Transverse colon (tissue), 4 donors: ENCODE results near the gene ZKSCAN1. TPM values are rescaled to one million over a fixed set of nuclear protein-coding genes. Genes with fewer than 3 reads are reported as not detected.

Experiments used
- DNase-seq: peaks from one replicate; pipeline ENCODE4 v3.0.0-alpha.2; 2019
- H3K27ac ChIP-seq, 4 donors: fragments of 200-600 bp; sonication (generic); 2 replicates each; pipeline ENCODE4 v1.5.1; 2016 to 2018; ENCODE audit warnings: inconsistent platforms in 4 of 4
- H3K27me3 ChIP-seq: fragments of 200-600 bp; sonication (generic); 2 replicates; pipeline ENCODE4 v1.5.1; 2017; ENCODE audit warnings: inconsistent platforms
- H3K36me3 ChIP-seq, 4 donors: fragments of 200-600 bp; sonication (generic); 2 replicates each; pipeline ENCODE4 v1.5.1; 2017 to 2019; ENCODE audit warnings: inconsistent platforms in 4 of 4
- H3K4me1 ChIP-seq, 4 donors: fragments of 200-600 bp; sonication (generic); 2 replicates each; pipeline ENCODE4 v1.5.1; 2017 to 2020; ENCODE audit warnings: inconsistent platforms in 4 of 4
- H3K4me3 ChIP-seq, 4 donors: fragments of 200-600 bp; sonication (generic); 1 replicate in 1 of 4; 2 replicates in 3 of 4; pipeline versions ENCODE4 v1.5.1 to v1.6.1; 2017 to 2019; ENCODE audit warnings: inconsistent platforms in 4 of 4
- H3K9me3 ChIP-seq, 2 donors: fragments of 200-600 bp; sonication (generic); 2 replicates each; pipeline ENCODE4 v1.5.1; 2017 to 2019; ENCODE audit warnings: inconsistent platforms in 2 of 2
- CTCF ChIP-seq, 5 experiments: fragments of 200-600 bp in 3 of 5; fragments of 450-650 bp in 2 of 5; sonication (generic) in 3 of 5; IDR thresholded peaks; 1 replicate in 2 of 5; 2 replicates in 3 of 5; pipeline ENCODE4 v1.5.1; 2016 to 2017; ENCODE audit warnings: antibody characterized with exemption in 5 of 5, inconsistent platforms in 3 of 5, mild to moderate bottlenecking in 2 of 5, moderate library complexity in 1 of 5
- EP300 ChIP-seq: sonication (generic); formaldehyde crosslinking; IDR thresholded peaks from one replicate; pipeline ENCODE4 v1.6.1; 2017; ENCODE audit warnings: antibody characterized with exemption, low read depth
- POLR2A ChIP-seq: fragments of 450-650 bp; IDR thresholded peaks from one replicate; pipeline ENCODE4 v1.6.1; 2016; ENCODE audit warnings: antibody characterized with exemption, mild to moderate bottlenecking, moderate library complexity
- POLR2AphosphoS5 ChIP-seq, 3 donors: sonication (generic); formaldehyde crosslinking; IDR thresholded peaks; one replicate each; pipeline ENCODE4 v1.6.1; 2016; ENCODE audit warnings: antibody characterized with exemption in 3 of 3
- WGBS, 2 donors: methylation state at CpG; one replicate each; pipeline ENCODE4 v1.1.5; 2018; ENCODE audit warnings: low coverage in 1 of 2; 5-methylcytosine and 5-hydroxymethylcytosine counted together
- in situ Hi-C, 4 donors: fragments of 200-750 bp; cut with MboI; loops; one replicate each; pipeline versions ENCODE4 v1.15.0 to v1.15.1; 2017; ENCODE audit warnings: low sequenced_read_pairs in 3 of 4, low pct_ligation_motif_present in 1 of 4, low pct_unique_long_range_greater_than_20kb in 1 of 4
- intact Hi-C: fragments of 100-400 bp; cut with DNase I; formaldehyde crosslinking; loops from one replicate; pipeline ENCODE4 v1.15.1; 2023; ENCODE audit warnings: low total_unique reads
- total RNA-seq, 4 donors: library from RNA; depleted of rRNA; stranded (reverse); fragments of >200 nt; gene quantifications; one replicate each; pipeline ENCODE4 v1.1.0, GENCODE V29; 2016

ZKSCAN1 gene
- total RNA-seq, 4 donors from 2014 or later = 63.1 to 97.5 (median 84.5) TPM

GRCh38 chr7:100059251-100059739 lies 43.9 kb downstream of the ZKSCAN1 start:
- in situ Hi-C loops = loop anchor here in 3 of 4 donors (10.0 to 25.0 kb wide), 2 partner anchors 64 to 147 kb away; partner anchors contain the start of gene TRIM4 (in 3 of the 3)
- Histone ChIP-seq H3K36me3 (peaks cover 0 to 22% (median 8%) of the 10 kb centered on the region in 4 donors), H3K27ac (no peak overlapping the region), H3K4me1 (no peaks in the 10 kb centered on the region), H3K9me3 (no peaks in the 10 kb centered on the region), H3K4me3 (no peak overlapping the region), H3K27me3 (no peaks in the 10 kb centered on the region)
- DNase-seq = no peak
- 80 to 83% methylated on average over 4 to 5 of the region's 5 CpGs for WGBS, 2 donors
- intact Hi-C loops = no loop called here
- TF ChIP-seq POLR2AphosphoS5 (IDR thresholded peaks at IDR 0.05) (no peak), EP300 (no peak), CTCF (IDR thresholded peaks at IDR 0.05) (no peak), POLR2A (no peak)

- in situ Hi-C loops = loop anchor here in 3 of 4 donors (25.0 kb wide), 1 partner anchor 149 kb away; the partner anchor contains the start of gene TRIM4 (in 3 of the 3)
- intact Hi-C loops = no loop called here
- peaks cover 0 to 28% (median 8%) of the 10 kb centered on the region in 4 donors for H3K36me3 ChIP-seq
- 82 to 92% methylated on average over 3 to 11 of the region's 11 CpGs for WGBS, 2 donors
- H3K4me3 ChIP-seq = no peak overlapping the region
- no peaks in the 10 kb centered on the region for H3K9me3 ChIP-seq
- peaks cover 0 to 9% (median 6%) of the 10 kb centered on the region in 4 donors for H3K4me1 ChIP-seq
- no peak for DNase-seq
- no peak overlapping the region for H3K27ac ChIP-seq
- no peak for TF ChIP-seq CTCF (IDR thresholded peaks at IDR 0.05)
- TF ChIP-seq POLR2AphosphoS5 (IDR thresholded peaks at IDR 0.05) = no peak
- no peak for TF ChIP-seq POLR2A
- TF ChIP-seq EP300 = no peak
- no peaks in the 10 kb centered on the region for H3K27me3 ChIP-seq
Observed at GRCh38 chr7:100061518-100062193, 46.3 kb downstream of the ZKSCAN1 start.

- Histone ChIP-seq H3K36me3 (peaks cover 0 to 15% (median 1%) of the 10 kb centered on the region in 4 donors), H3K4me1 (peaks cover 0 to 9% (median 6%) of the 10 kb centered on the region in 4 donors), H3K27ac (no peak overlapping the region), H3K4me3 (no peak overlapping the region), H3K9me3 (no peaks in the 10 kb centered on the region), H3K27me3 (no peaks in the 10 kb centered on the region)
- TF ChIP-seq CTCF (IDR thresholded peaks at IDR 0.05) = no peak
- no peak for TF ChIP-seq POLR2A
- TF ChIP-seq POLR2AphosphoS5 (IDR thresholded peaks at IDR 0.05) = no peak
- no peak for TF ChIP-seq EP300
- intact Hi-C loops (no loop called here), in situ Hi-C loops (loop anchor here in 3 of 4 donors (25.0 kb wide), 1 partner anchor 151 kb away; the partner anchor contains the start of gene TRIM4 (in 3 of the 3))
- 93 to 94% methylated on average over 4 of the region's 4 CpGs for WGBS, 2 donors
- DNase-seq = no peak
Observed at GRCh38 chr7:100063376-100063775, 48.0 kb downstream of the ZKSCAN1 start.

GRCh38 chr7:100064162-100064561 lies 48.8 kb downstream of the ZKSCAN1 start:
- H3K27ac ChIP-seq = no peak overlapping the region
- H3K4me3 ChIP-seq = no peak overlapping the region
- no peak for TF ChIP-seq POLR2A
- no peak for TF ChIP-seq CTCF (IDR thresholded peaks at IDR 0.05)
- no peak for TF ChIP-seq POLR2AphosphoS5 (IDR thresholded peaks at IDR 0.05)
- TF ChIP-seq EP300 = no peak
- in situ Hi-C loops (loop anchor here in 3 of 4 donors (25.0 kb wide), 1 partner anchor 152 kb away; the partner anchor contains the start of gene TRIM4 (in 3 of the 3)), intact Hi-C loops (no loop called here)
- H3K27me3 ChIP-seq = no peaks in the 10 kb centered on the region
- no peak for DNase-seq
- H3K4me1 ChIP-seq = peaks cover 0 to 9% (median 6%) of the 10 kb centered on the region in 4 donors
- WGBS, 2 donors = 94% methylated on average over 9 of the region's 9 CpGs; no CpG with 5 or more reads in 1 of the 2 donors
- peaks cover 0 to 15% (median 1%) of the 10 kb centered on the region in 4 donors for H3K36me3 ChIP-seq
- no peaks in the 10 kb centered on the region for H3K9me3 ChIP-seq
